MM.1S (cell line): ENCODE results near the gene CELF4.

Source experiments
- DNase-seq: peaks from one replicate; pipeline ENCODE4 v3.0.0-alpha.2; 2015
- H2AFZ ChIP-seq: fragments of 300-600 bp; sonication (generic); 2 replicates; pipeline ENCODE4 v1.6.0; 2016; ENCODE audit warnings: antibody characterized with exemption, low read length
- H3F3A ChIP-seq: fragments of 300-600 bp; sonication (generic); 2 replicates; pipeline ENCODE4 v1.6.1; 2016; ENCODE audit warnings: mild to moderate bottlenecking, antibody characterized with exemption, low read length, moderate library complexity, mixed read lengths; ENCODE audit not compliant: insufficient read depth
- H3K27ac ChIP-seq: fragments of 300-600 bp; sonication (generic); 2 replicates; pipeline ENCODE4 v1.5.1; 2016; ENCODE audit warnings: mild to moderate bottlenecking, low read length
- H3K27me3 ChIP-seq: fragments of 300-600 bp; sonication (generic); replicated peaks from 2 replicates; pipeline ENCODE4 v1.6.0; 2016; ENCODE audit warnings: low read length; ENCODE audit not compliant: insufficient read depth
- H3K36me3 ChIP-seq: fragments of 300-600 bp; sonication (generic); replicated peaks from 2 replicates; pipeline ENCODE4 v1.6.1; 2016; ENCODE audit warnings: mild to moderate bottlenecking, low read length, mixed read lengths; ENCODE audit not compliant: insufficient read depth
- H3K4me1 ChIP-seq: fragments of 300-600 bp; sonication (generic); 2 replicates; pipeline ENCODE4 v1.6.1; 2016; ENCODE audit warnings: low read length, mixed read lengths
- H3K4me2 ChIP-seq: fragments of 300-600 bp; sonication (generic); 2 replicates; pipeline ENCODE4 v1.6.0; 2016; ENCODE audit warnings: low read depth, low read length
- H3K4me3 ChIP-seq: fragments of 300-600 bp; sonication (generic); 2 replicates; pipeline ENCODE4 v1.5.1; 2016; ENCODE audit warnings: low read length, mixed read lengths
- H3K79me2 ChIP-seq: fragments of 300-600 bp; sonication (generic); 2 replicates; pipeline ENCODE4 v1.6.1; 2016; ENCODE audit warnings: mixed run types, low read length, mixed read lengths
- H3K9ac ChIP-seq: fragments of 300-600 bp; sonication (generic); 2 replicates; pipeline ENCODE4 v1.6.1; 2016; ENCODE audit warnings: low read length, mixed read lengths
- H3K9me2 ChIP-seq: fragments of 300-600 bp; sonication (generic); replicated peaks from 2 replicates; pipeline ENCODE4 v1.6.1; 2016; ENCODE audit warnings: mild to moderate bottlenecking, low read length, mixed read lengths; ENCODE audit not compliant: insufficient read depth
- H3K9me3 ChIP-seq: fragments of 300-600 bp; sonication (generic); replicated peaks from 2 replicates; pipeline ENCODE4 v1.6.1; 2016; ENCODE audit warnings: mild to moderate bottlenecking, low read length, mixed read lengths; ENCODE audit not compliant: insufficient read depth
- H4K20me1 ChIP-seq: fragments of 300-600 bp; sonication (generic); 2 replicates; pipeline ENCODE4 v1.6.1; 2016; ENCODE audit warnings: mild to moderate bottlenecking, low read length, moderate library complexity, mixed read lengths; ENCODE audit not compliant: insufficient read depth
- EZH2 ChIP-seq: fragments of 300-600 bp; sonication (generic); optimal IDR thresholded peaks from 2 replicates; pipeline ENCODE3; 2017; ENCODE audit warnings: low read depth, mild to moderate bottlenecking, antibody characterized with exemption, low read length, mixed read lengths
- EZH2phosphoT487 ChIP-seq: fragments of 300-600 bp; sonication (generic); IDR thresholded peaks from 2 replicates; pipeline ENCODE4 v1.6.1; 2018; ENCODE audit warnings: antibody characterized with exemption, low read length
- TF ChIP-seq, protein P1 (sequence below): fragments of 300-600 bp; sonication (generic); IDR thresholded peaks from 2 replicates; pipeline ENCODE4 v1.5.1; 2016; ENCODE audit warnings: antibody characterized with exemption, low read length, mixed read lengths

Gene CELF4

DNA sequence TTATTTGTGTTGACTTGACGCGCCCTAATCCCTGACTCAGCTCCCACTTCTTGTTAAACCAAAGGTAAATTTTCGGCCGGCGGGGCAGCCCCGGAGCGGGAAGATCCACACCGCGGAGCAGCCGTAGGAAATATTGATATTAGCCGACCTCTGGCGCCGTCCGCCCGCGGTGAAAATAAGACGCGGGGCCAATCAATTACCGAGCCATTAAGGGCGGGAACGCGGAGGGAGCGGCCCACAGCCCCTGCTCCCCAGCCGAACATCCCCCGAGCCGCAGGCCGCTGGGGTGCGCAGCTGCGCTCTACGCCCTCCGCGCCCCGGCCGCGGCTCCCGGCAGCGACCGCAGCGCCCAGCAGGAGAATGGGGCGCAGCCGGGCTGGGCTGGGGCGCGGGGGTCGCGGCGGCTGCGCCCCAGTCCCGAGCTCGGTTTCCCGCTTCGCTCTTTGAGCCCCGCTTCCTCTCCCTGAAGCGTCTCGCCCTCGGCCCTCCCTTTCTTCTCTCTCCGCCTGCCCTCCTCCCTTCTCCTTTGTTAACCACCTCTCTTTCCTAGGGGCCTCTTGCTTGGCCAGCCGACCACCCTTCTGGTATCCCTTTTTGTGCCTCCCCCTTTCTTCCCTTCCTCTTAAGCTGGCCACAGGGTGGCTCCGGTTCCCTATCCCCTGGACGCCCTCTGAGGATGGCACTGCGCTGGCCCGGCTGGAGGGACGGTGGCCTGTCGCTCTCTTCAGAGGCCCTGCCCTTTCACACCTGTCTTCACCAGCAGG is 40.9 kb downstream of the CELF4 start:
- no peak for DNase-seq
- TF ChIP-seq EZH2phosphoT487 (no peak), EZH2 (no peak)
- TF ChIP-seq, protein P1, sequence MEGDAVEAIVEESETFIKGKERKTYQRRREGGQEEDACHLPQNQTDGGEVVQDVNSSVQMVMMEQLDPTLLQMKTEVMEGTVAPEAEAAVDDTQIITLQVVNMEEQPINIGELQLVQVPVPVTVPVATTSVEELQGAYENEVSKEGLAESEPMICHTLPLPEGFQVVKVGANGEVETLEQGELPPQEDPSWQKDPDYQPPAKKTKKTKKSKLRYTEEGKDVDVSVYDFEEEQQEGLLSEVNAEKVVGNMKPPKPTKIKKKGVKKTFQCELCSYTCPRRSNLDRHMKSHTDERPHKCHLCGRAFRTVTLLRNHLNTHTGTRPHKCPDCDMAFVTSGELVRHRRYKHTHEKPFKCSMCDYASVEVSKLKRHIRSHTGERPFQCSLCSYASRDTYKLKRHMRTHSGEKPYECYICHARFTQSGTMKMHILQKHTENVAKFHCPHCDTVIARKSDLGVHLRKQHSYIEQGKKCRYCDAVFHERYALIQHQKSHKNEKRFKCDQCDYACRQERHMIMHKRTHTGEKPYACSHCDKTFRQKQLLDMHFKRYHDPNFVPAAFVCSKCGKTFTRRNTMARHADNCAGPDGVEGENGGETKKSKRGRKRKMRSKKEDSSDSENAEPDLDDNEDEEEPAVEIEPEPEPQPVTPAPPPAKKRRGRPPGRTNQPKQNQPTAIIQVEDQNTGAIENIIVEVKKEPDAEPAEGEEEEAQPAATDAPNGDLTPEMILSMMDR = no peak
- Histone ChIP-seq H2AFZ (no peak overlapping the region), H3K9me3 (no peaks in the 10 kb centered on the region), H3K27ac (no peak overlapping the region), H4K20me1 (no peaks in the 10 kb centered on the region), H3K4me1 (no peaks in the 10 kb centered on the region), H3F3A (no peaks in the 10 kb centered on the region), H3K4me3 (no peak overlapping the region), H3K9me2 (no peaks in the 10 kb centered on the region), H3K27me3 (no peaks in the 10 kb centered on the region; the same call in 1 of the 2 replicates), H3K79me2 (no peaks in the 10 kb centered on the region), H3K9ac (no peak overlapping the region), H3K36me3 (no peaks in the 10 kb centered on the region), H3K4me2 (no peak overlapping the region)

DNA sequence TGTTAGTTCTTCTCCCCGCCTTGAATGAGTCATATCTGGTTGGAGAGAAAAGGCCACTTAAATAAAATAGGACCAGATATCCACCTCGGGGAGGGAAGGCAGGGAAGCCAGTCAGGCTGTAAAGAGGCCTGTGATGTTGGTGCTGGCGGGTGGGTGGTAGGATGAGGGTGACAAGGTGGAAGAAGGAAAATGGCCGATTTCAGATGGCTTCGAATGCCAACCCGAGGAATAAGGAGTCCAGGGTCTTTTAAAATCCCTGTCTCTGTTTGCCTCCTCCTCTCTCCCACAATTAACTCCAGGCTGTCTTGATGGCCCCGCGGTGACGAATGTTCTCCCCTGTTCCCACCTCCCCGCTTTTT is 41.5 kb downstream of the CELF4 start:
- Histone ChIP-seq H3K9me3 (no peaks in the 10 kb centered on the region), H3K36me3 (no peaks in the 10 kb centered on the region), H3F3A (no peaks in the 10 kb centered on the region), H3K4me1 (no peaks in the 10 kb centered on the region), H3K9ac (no peak overlapping the region), H3K9me2 (no peaks in the 10 kb centered on the region), H3K79me2 (no peaks in the 10 kb centered on the region), H2AFZ (no peak overlapping the region), H4K20me1 (no peaks in the 10 kb centered on the region), H3K27ac (no peak overlapping the region), H3K4me2 (no peak overlapping the region), H3K27me3 (no peaks in the 10 kb centered on the region; the same call in 1 of the 2 replicates), H3K4me3 (no peak overlapping the region)
- TF ChIP-seq, protein P1 = no peak
- no peak for TF ChIP-seq EZH2
- TF ChIP-seq EZH2phosphoT487 = no peak
- DNase-seq = no peak

DNA sequence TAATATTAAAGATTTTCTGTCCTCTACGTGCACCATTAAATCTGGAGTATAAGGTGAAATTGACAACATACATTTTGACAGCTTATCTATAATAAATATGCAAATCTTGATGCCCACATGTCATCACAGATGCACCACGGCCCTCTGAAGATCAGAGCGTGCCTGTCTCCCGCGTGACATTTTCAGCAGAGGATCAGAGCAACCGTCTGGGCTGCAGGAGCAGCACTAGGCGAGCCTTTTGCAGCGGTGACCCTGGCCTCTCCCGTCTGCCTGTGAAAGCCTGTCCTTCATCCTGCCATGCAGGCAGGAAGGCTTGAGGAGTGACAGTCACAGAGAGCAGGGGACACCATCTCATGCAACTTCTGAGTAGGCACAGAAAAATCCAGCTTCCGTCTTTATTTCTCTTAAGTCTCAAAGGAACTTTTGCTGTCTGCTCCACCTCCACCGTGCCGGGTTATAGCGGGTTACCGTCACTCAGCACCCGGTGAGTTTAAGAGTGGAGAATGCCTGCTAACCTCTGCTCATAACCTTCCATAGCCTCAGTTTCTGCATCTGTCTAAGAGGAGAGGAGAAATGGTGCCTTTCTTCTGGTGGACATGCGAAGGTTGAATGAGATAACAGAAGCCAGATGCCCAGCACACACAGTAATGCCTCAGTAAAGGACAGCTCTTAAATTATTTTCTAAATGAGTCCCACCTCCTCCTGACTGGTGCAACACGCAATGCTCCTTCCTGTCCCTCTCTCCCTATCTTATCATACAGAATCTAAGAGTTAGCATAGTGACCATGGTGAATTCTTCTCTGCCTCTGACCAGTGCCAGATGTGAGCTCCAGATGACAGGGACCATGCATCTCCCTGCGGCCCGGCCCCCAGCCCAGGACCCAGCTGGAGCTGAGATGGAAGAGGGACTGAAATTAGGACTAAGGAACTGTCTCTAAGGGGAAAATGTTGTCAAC is 43.8 kb downstream of the CELF4 start:
- DNase-seq = no peak
- H3K9me2 ChIP-seq = no peaks in the 10 kb centered on the region
- no peak for TF ChIP-seq EZH2phosphoT487
- TF ChIP-seq, protein P1 = no peak
- no peak for TF ChIP-seq EZH2
- no peaks in the 10 kb centered on the region for H3K9me3 ChIP-seq
- no peaks in the 10 kb centered on the region; the same call in 1 of the 2 replicates for H3K27me3 ChIP-seq
- no peak overlapping the region for H2AFZ ChIP-seq
- H3K4me3 ChIP-seq = no peak overlapping the region
- H3K79me2 ChIP-seq = no peaks in the 10 kb centered on the region
- H3F3A ChIP-seq = no peaks in the 10 kb centered on the region
- no peak overlapping the region for H3K4me2 ChIP-seq
- no peak overlapping the region for H3K27ac ChIP-seq
- no peak overlapping the region for H3K9ac ChIP-seq
- H3K36me3 ChIP-seq = no peaks in the 10 kb centered on the region
- no peaks in the 10 kb centered on the region for H3K4me1 ChIP-seq
- H4K20me1 ChIP-seq = no peaks in the 10 kb centered on the region
